ENCODE measurements around the gene KIRREL3. TPM values are rescaled to one million over a fixed set of nuclear protein-coding genes. Genes with fewer than 3 reads are reported as not detected.

KIRREL3 gene
- polyA plus RNA-seq, 1 of the 3 experiments (the other 2 are of a cell fraction): 3.7 TPM

GRCh38 chr11:126823274-126823673, 177.3 kb downstream of the KIRREL3 start:
- H3K27me3 ChIP-seq (ENCODE audit: insufficient read depth): no peaks in the 10 kb centered on the region
- DNase-seq: no peak
- no peak overlapping the region for H2AFZ ChIP-seq (ENCODE audit: low read depth)
- no peak overlapping the region for H3K4me3 ChIP-seq (ENCODE audit: low read depth in 2 of 2, low read length in 1 of 2)
- H3K4me1 ChIP-seq (ENCODE audit: control insufficient read depth in 1 of 2, insufficient read depth in 2 of 2, low read depth in 1 of 2, low read length in 1 of 2): no peaks in the 10 kb centered on the region; a peak in 1 of 4 replicates
- TF ChIP-seq POLR2AphosphoS5 (IDR thresholded peaks at IDR 0.05; ENCODE audit: low read depth, low read length) (no peak), ELF1 (IDR thresholded peaks at IDR 0.05) (no peak), SIN3A (IDR thresholded peaks at IDR 0.05; ENCODE audit: borderline replicate concordance, low read depth, low read length) (no peak), RAD21 (IDR thresholded peaks at IDR 0.05; ENCODE audit: low read length) (no peak), MEF2A (IDR thresholded peaks at IDR 0.05; ENCODE audit: borderline replicate concordance, low read depth) (no peak), CHD2 (IDR thresholded peaks at IDR 0.05; ENCODE audit: low read length, partially characterized antibody) (no peak), RCOR1 (IDR thresholded peaks at IDR 0.05; ENCODE audit: low read length) (no peak), TAF1 (IDR thresholded peaks at IDR 0.05; ENCODE audit: borderline replicate concordance, low read depth, low read length) (no peak), TEAD4 (IDR thresholded peaks at IDR 0.05; ENCODE audit: borderline replicate concordance, insufficient read depth) (no peak), PBX3 (IDR thresholded peaks at IDR 0.05) (no peak), ZBTB33 (IDR thresholded peaks at IDR 0.05; ENCODE audit: borderline replicate concordance, low read depth) (no peak), TCF12 (IDR thresholded peaks at IDR 0.05) (no peak), REST (IDR thresholded peaks at IDR 0.05; ENCODE audit: low read depth, low read length) (no peak), RXRA (IDR thresholded peaks at IDR 0.05; ENCODE audit: borderline replicate concordance, low read depth) (no peak), FOSL2 (IDR thresholded peaks at IDR 0.05; ENCODE audit: borderline replicate concordance, low read depth) (no peak)
- no peak overlapping the region for H3K27ac ChIP-seq (ENCODE audit: low read depth in 2 of 2, low read length in 1 of 2)
- ChIA-PET POLR2A (no interaction called here), CTCF (interaction anchor here (1.0 to 1.2 kb wide), 2 partner anchors 11 to 167 kb away, joined by 3 to 4 read pairs; no protein-coding TSS in a partner anchor)
- no peaks in the 10 kb centered on the region for H3K79me2 ChIP-seq (ENCODE audit: insufficient read depth)
- no peak overlapping the region for H3K9ac ChIP-seq
- H4K20me1 ChIP-seq (ENCODE audit: insufficient read depth): no peaks in the 10 kb centered on the region
- H3K36me3 ChIP-seq (replicated peaks in 1 of 2; ENCODE audit: control insufficient read depth in 1 of 2, insufficient read depth in 2 of 2, low read length in 1 of 2): no peaks in the 10 kb centered on the region
- no peaks in the 10 kb centered on the region for H3F3A ChIP-seq (replicated peaks; ENCODE audit: insufficient read depth)
- H3K9me2 ChIP-seq: no peaks in the 10 kb centered on the region
- no peaks in the 10 kb centered on the region for H3K9me3 ChIP-seq
- no peak overlapping the region for H3K4me2 ChIP-seq

Measured in SK-N-SH (cell line).